ENCODE data around the gene PDE1C.

PDE1C gene

DNA sequence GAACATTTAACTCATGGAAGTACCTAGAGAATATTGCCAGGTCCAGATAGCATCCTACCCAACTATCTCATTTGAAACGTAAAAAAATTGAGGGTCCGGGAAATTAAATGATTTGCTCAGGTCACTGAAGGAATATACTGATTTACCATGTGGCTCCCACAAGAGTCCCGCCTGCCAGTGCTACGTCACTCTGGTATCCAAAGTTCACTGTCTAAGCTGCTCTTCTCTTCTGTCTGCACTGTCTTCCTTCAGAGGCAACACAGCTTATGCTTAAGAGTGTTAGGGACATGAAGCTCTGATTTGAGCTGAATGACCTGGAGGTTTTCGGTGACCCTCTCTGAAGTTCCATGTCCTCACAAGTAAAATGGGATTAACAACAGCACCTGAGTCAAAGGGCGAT, 114.6 kb downstream of the PDE1C start:
- Histone ChIP-seq H3K4me3 (ENCODE audit: low read depth, low read length) (no peak overlapping the region), H3K4me1 (no peaks in the 10 kb centered on the region), H3K9me3 (ENCODE audit: control insufficient read depth, low read length) (no peaks in the 10 kb centered on the region), H3K9ac (no peak overlapping the region), H3K79me2 (no peaks in the 10 kb centered on the region), H3K27me3 (ENCODE audit: control insufficient read depth, insufficient read depth, low read length) (no peaks in the 10 kb centered on the region), H2AFZ (no peak overlapping the region), H3K4me2 (ENCODE audit: low read length) (no peak overlapping the region), H3K27ac (no peak overlapping the region), H3K36me3 (ENCODE audit: control insufficient read depth, insufficient read depth, low read length) (no peaks in the 10 kb centered on the region)
- TF ChIP-seq, protein P1, sequence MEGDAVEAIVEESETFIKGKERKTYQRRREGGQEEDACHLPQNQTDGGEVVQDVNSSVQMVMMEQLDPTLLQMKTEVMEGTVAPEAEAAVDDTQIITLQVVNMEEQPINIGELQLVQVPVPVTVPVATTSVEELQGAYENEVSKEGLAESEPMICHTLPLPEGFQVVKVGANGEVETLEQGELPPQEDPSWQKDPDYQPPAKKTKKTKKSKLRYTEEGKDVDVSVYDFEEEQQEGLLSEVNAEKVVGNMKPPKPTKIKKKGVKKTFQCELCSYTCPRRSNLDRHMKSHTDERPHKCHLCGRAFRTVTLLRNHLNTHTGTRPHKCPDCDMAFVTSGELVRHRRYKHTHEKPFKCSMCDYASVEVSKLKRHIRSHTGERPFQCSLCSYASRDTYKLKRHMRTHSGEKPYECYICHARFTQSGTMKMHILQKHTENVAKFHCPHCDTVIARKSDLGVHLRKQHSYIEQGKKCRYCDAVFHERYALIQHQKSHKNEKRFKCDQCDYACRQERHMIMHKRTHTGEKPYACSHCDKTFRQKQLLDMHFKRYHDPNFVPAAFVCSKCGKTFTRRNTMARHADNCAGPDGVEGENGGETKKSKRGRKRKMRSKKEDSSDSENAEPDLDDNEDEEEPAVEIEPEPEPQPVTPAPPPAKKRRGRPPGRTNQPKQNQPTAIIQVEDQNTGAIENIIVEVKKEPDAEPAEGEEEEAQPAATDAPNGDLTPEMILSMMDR (IDR thresholded peaks at IDR 0.05), result no peak

DNA sequence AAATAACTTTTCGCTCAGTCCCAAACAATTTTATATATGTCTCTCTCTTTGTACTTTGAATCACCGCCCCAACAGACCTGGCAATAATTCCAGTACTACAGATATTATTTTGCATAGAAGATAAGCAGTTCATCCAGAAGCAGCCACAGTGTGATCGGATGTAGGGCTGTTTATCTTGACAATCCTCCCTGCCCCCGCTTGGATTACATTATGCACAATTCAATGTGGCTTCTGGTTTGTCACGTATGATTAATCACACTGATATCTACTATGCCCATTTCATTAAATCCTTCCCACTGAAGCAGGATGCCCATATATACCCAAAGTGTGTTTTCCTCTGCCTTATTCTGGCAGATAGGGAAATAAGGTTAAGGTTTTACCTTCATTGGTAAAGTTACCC, 115.2 kb downstream of the PDE1C start:
- no peaks in the 10 kb centered on the region for H3K36me3 ChIP-seq (ENCODE audit: control insufficient read depth, insufficient read depth, low read length)
- H3K27ac ChIP-seq, result no peak overlapping the region
- no peak overlapping the region for H2AFZ ChIP-seq
- H3K79me2 ChIP-seq, result no peaks in the 10 kb centered on the region
- H3K9me3 ChIP-seq (ENCODE audit: control insufficient read depth, low read length), result no peaks in the 10 kb centered on the region
- no peak overlapping the region for H3K9ac ChIP-seq
- H3K4me2 ChIP-seq (ENCODE audit: low read length), result no peak overlapping the region
- no peaks in the 10 kb centered on the region for H3K4me1 ChIP-seq
- TF ChIP-seq, protein P1 (IDR thresholded peaks at IDR 0.05), result no peak
- H3K27me3 ChIP-seq (ENCODE audit: control insufficient read depth, insufficient read depth, low read length), result no peaks in the 10 kb centered on the region
- H3K4me3 ChIP-seq (ENCODE audit: low read depth, low read length), result no peak overlapping the region

DNA sequence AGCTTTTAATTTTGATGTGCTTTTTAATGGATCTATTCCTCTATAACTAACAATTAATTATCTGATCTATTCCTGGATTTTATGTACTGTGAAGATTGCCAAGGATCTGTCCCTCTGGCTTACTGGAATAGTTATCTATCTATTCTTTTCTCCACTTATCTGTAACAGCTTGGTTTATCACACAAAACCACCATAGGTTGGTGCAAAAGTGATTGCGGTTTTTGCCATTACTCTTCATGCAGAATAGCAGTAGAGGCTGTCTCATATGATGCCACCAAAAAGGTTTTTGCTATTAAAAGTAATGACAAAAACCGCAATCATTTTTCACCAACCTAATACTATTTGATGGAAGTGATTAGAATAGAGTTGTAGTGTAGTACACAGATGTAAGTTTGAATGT, 115.7 kb downstream of the PDE1C start:
- TF ChIP-seq, protein P1 (IDR thresholded peaks at IDR 0.05), result no peak
- Histone ChIP-seq H3K9me3 (ENCODE audit: control insufficient read depth, low read length) (no peaks in the 10 kb centered on the region), H3K4me3 (ENCODE audit: low read depth, low read length) (no peak overlapping the region), H3K9ac (no peak overlapping the region), H3K4me1 (no peaks in the 10 kb centered on the region), H3K36me3 (ENCODE audit: control insufficient read depth, insufficient read depth, low read length) (no peaks in the 10 kb centered on the region), H3K27ac (no peak overlapping the region), H3K27me3 (ENCODE audit: control insufficient read depth, insufficient read depth, low read length) (no peaks in the 10 kb centered on the region), H3K4me2 (ENCODE audit: low read length) (no peak overlapping the region), H3K79me2 (no peaks in the 10 kb centered on the region), H2AFZ (no peak overlapping the region)

DNA sequence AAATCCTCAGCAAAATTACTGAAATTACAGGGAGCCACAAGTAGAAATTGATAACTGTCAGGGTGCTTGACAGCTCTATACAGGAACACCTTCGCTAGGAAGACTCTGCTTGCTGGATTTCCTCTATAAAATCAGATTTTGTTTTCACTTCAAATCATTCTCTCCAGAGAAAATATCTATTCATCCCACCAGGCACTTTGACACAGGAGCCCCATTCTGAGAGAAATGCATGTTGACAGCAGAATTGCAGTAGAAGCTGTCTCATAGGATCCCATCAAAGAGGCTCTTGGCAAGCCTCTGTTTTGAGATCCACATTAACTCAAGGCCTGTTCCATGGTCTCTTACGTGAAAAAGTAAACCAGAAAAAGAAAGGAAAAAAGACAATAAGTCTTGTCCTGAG, 116.8 kb downstream of the PDE1C start:
- Histone ChIP-seq H3K27me3 (ENCODE audit: control insufficient read depth, insufficient read depth, low read length) (no peaks in the 10 kb centered on the region), H3K36me3 (ENCODE audit: control insufficient read depth, insufficient read depth, low read length) (no peaks in the 10 kb centered on the region), H2AFZ (no peak overlapping the region), H3K9me3 (ENCODE audit: control insufficient read depth, low read length) (no peaks in the 10 kb centered on the region), H3K79me2 (no peaks in the 10 kb centered on the region), H3K4me3 (ENCODE audit: low read depth, low read length) (no peak overlapping the region), H3K27ac (no peak overlapping the region), H3K4me1 (no peaks in the 10 kb centered on the region), H3K4me2 (ENCODE audit: low read length) (no peak overlapping the region), H3K9ac (no peak overlapping the region)
- TF ChIP-seq, protein P1 (IDR thresholded peaks at IDR 0.05), result no peak

DNA sequence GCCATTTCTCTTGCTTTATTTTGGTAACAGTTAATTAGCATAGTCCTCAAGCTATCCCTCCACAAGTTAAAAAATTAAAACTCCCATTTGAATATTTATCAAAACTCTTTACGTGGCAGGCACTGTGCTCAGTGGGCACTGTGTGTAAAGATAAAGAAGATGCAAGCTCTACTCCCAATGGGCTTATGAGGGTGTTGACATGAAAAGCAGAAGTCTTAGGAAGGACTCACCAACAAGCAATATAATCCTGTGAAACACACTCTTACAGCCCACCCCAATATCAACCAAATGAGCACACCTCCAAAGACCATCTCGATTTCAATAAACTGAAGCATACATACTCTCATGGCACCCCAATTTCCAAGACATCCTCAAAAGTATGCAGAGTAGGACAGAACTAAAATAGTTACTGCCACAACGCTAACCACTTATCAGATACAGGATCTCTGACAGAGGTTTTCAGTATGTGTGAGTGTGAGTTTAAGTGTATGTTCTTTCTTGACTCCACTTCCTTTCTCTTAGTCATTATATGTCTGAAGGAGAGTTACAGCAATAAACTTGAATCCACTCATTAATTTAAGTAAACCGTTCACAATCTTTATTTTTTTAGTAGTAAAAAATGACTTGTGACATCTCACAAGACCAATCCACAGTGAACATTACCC, 120.0 kb downstream of the PDE1C start:
- no peak overlapping the region for H3K27ac ChIP-seq
- H2AFZ ChIP-seq, result no peak overlapping the region
- H3K27me3 ChIP-seq (ENCODE audit: control insufficient read depth, insufficient read depth, low read length), result no peaks in the 10 kb centered on the region
- no peak overlapping the region for H3K9ac ChIP-seq
- H3K4me3 ChIP-seq (ENCODE audit: low read depth, low read length), result no peak overlapping the region
- no peaks in the 10 kb centered on the region for H3K79me2 ChIP-seq
- TF ChIP-seq, protein P1 (IDR thresholded peaks at IDR 0.05), result no peak
- H3K4me2 ChIP-seq (ENCODE audit: low read length), result no peak overlapping the region
- no peaks in the 10 kb centered on the region for H3K9me3 ChIP-seq (ENCODE audit: control insufficient read depth, low read length)
- H3K36me3 ChIP-seq (ENCODE audit: control insufficient read depth, insufficient read depth, low read length), result no peaks in the 10 kb centered on the region
- no peaks in the 10 kb centered on the region for H3K4me1 ChIP-seq
